Breast epithelium (tissue), 3 donors: ENCODE data around the gene UQCRC2.

Experiments
- CTCF ChIP-seq, 3 donors: fragments of 450-650 bp; IDR thresholded peaks; one replicate each; pipeline ENCODE4 v1.5.1; 2016 to 2017; ENCODE audit warnings: antibody characterized with exemption in 3 of 3, mild to moderate bottlenecking in 3 of 3, moderate library complexity in 3 of 3
- POLR2A ChIP-seq: fragments of 450-650 bp; IDR thresholded peaks from one replicate; pipeline ENCODE4 v1.6.1; 2016; ENCODE audit warnings: antibody characterized with exemption, mild to moderate bottlenecking, moderate library complexity

DNA sequence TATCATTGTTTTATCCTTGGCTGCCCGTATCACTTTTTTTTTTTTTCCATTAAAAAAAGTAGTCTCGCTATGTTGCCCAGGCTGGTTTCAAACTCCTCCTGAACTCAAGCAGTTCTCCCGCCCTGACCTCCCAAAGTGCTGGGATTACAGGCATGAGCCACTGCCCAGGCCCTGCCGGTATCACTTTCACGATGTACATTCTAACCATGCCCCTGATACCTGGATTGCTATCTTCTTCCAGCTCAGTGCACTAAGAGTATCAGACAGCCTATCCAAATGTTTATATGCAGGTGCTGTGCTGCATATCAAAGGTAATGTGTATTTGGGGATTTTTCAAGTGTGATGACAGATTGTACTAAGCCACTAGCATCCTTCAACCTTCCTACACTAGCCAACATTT is 69.0 kb downstream of the UQCRC2 start:
- TF ChIP-seq POLR2A (no peak), CTCF (IDR thresholded peaks at IDR 0.05) (no peak)
